Measurements from ENCODE around the gene TSHZ3. TPM values are rescaled to one million over a fixed set of nuclear protein-coding genes. Genes with fewer than 3 reads are reported as not detected.

The TSHZ3 gene
- total RNA-seq, 1 donor from 2014 or later = 5.8 TPM

GRCh38 chr19:31226151-31226935 lies 122.9 kb downstream of the TSHZ3 start:
- TF ChIP-seq CTCF (IDR thresholded peaks at IDR 0.05) = no peak
- H3K4me3 ChIP-seq = no peak overlapping the region
- no peaks in the 10 kb centered on the region for H3K27me3 ChIP-seq
- H3K36me3 ChIP-seq = no peaks in the 10 kb centered on the region
- intact Hi-C loops (cut with DNase I) = no loop called here
- DNase-seq = no peak
- H3K4me1 ChIP-seq = no peaks in the 10 kb centered on the region
- no peak for ATAC-seq
- no peaks in the 10 kb centered on the region for H3K9me3 ChIP-seq
- H3K27ac ChIP-seq = no peak overlapping the region
